CD14-positive monocyte (primary cell): Measurements from ENCODE around the gene CCDC68. TPM values are rescaled to one million over a fixed set of nuclear protein-coding genes. Genes with fewer than 3 reads are reported as not detected.

Experiments used
- DNase-seq, 3 donors: peaks; one replicate each; pipeline ENCODE4 v3.0.0-alpha.2; 2011 to 2022
- H2AFZ ChIP-seq: 2 replicates; pipeline ENCODE4 v1.6.0; 2012; ENCODE audit warnings: mild to moderate bottlenecking, low read depth, low read length, inconsistent platforms; ENCODE audit not compliant: insufficient read depth, poor library complexity, severe bottlenecking
- H3K27ac ChIP-seq, 2 donors: 1 replicate in 1 of 2; 2 replicates in 1 of 2; pipeline ENCODE4 v1.5.1; 2012 to 2013; ENCODE audit warnings: low read length in 2 of 2, control low read depth in 1 of 2, inconsistent platforms in 1 of 2, low read depth in 1 of 2, mild to moderate bottlenecking in 1 of 2
- H3K27me3 ChIP-seq, 2 donors: one replicate each; pipeline versions ENCODE4 v1.6.0 to v1.6.1; 2011 to 2013; ENCODE audit warnings: low read length in 2 of 2; ENCODE audit not compliant: control insufficient read depth in 2 of 2, insufficient read depth in 2 of 2
- H3K36me3 ChIP-seq, 2 donors: replicated peaks in 1 of 2; 1 replicate in 1 of 2; 2 replicates in 1 of 2; pipeline versions ENCODE4 v1.5.1 to v1.6.1; 2012 to 2013; ENCODE audit warnings: low read length in 2 of 2, control low read depth in 1 of 2, inconsistent platforms in 1 of 2, mild to moderate bottlenecking in 1 of 2; ENCODE audit not compliant: insufficient read depth in 2 of 2, control insufficient read depth in 1 of 2
- H3K4me1 ChIP-seq, 2 donors: 1 replicate in 1 of 2; 2 replicates in 1 of 2; pipeline versions ENCODE4 v1.5.1 to v1.6.1; 2012 to 2013; ENCODE audit warnings: low read length in 2 of 2, control low read depth in 1 of 2, inconsistent platforms in 1 of 2, mild to moderate bottlenecking in 1 of 2, moderate library complexity in 1 of 2; ENCODE audit not compliant: insufficient read depth in 2 of 2, control insufficient read depth in 1 of 2
- H3K4me2 ChIP-seq: replicated peaks from 2 replicates; pipeline ENCODE3; 2012; ENCODE audit warnings: low read length, moderate library complexity, mild to moderate bottlenecking; ENCODE audit not compliant: poor library complexity, severe bottlenecking; ENCODE audit errors: extremely low read depth
- H3K4me3 ChIP-seq, 3 experiments: fragments of 200-600 bp in 1 of 3; sonication (generic) in 1 of 3; replicated peaks in 1 of 3; 1 replicate in 2 of 3; 2 replicates in 1 of 3; pipeline ENCODE4 v1.5.1; 2011 to 2013; ENCODE audit warnings: low read length in 3 of 3, mild to moderate bottlenecking in 3 of 3, control low read depth in 2 of 3, low read depth in 2 of 3, inconsistent platforms in 1 of 3, moderate library complexity in 1 of 3
- H3K79me2 ChIP-seq: 2 replicates; pipeline ENCODE4 v1.6.0; 2012; ENCODE audit warnings: mild to moderate bottlenecking, control low read depth, inconsistent platforms, low read length, moderate library complexity; ENCODE audit not compliant: insufficient read depth
- H3K9ac ChIP-seq: 2 replicates; pipeline ENCODE4 v1.6.0; 2017; ENCODE audit warnings: low read length, mild to moderate bottlenecking; ENCODE audit not compliant: insufficient read depth, poor library complexity, severe bottlenecking
- H3K9me3 ChIP-seq, 2 donors: replicated peaks in 1 of 2; 1 replicate in 1 of 2; 2 replicates in 1 of 2; pipeline versions ENCODE4 v1.5.1 to v1.6.1; 2012 to 2013; ENCODE audit warnings: low read length in 2 of 2, control low read depth in 1 of 2; ENCODE audit not compliant: control insufficient read depth in 1 of 2, insufficient read depth in 1 of 2
- H4K20me1 ChIP-seq: 2 replicates; pipeline ENCODE4 v1.6.0; 2012; ENCODE audit warnings: mild to moderate bottlenecking, low read length, control low read depth, moderate library complexity; ENCODE audit not compliant: insufficient read depth
- H3K27ac Mint-ChIP-seq, 7 donors: one replicate each; pipeline ENCODE4 v1.8.0; 2020; ENCODE audit warnings: mild to moderate bottlenecking in 7 of 7, mixed read lengths in 7 of 7, moderate library complexity in 6 of 7, inconsistent platforms in 2 of 7
- H3K27me3 Mint-ChIP-seq, 3 donors: one replicate each; pipeline ENCODE4 v1.8.0; 2021 to 2022; ENCODE audit warnings: low read depth in 3 of 3, mild to moderate bottlenecking in 3 of 3, mixed read lengths in 3 of 3, moderate library complexity in 3 of 3, inconsistent platforms in 1 of 3
- H3K36me3 Mint-ChIP-seq, 2 donors: one replicate each; pipeline ENCODE4 v1.8.0; 2020; ENCODE audit warnings: mixed read lengths in 2 of 2, inconsistent platforms in 1 of 2, mild to moderate bottlenecking in 1 of 2
- H3K4me1 Mint-ChIP-seq: one replicate; pipeline ENCODE4 v1.8.0; 2020; ENCODE audit warnings: mild to moderate bottlenecking, mixed read lengths
- H3K4me3 Mint-ChIP-seq, 2 donors: one replicate each; pipeline ENCODE4 v1.8.0; 2020; ENCODE audit warnings: mild to moderate bottlenecking in 2 of 2, mixed read lengths in 2 of 2, moderate library complexity in 1 of 2
- H3K9me3 Mint-ChIP-seq, 7 donors: one replicate each; pipeline ENCODE4 v1.8.0; 2020 to 2022; ENCODE audit warnings: mixed read lengths in 7 of 7, mild to moderate bottlenecking in 6 of 7, moderate library complexity in 6 of 7, inconsistent platforms in 2 of 7
- CTCF ChIP-seq: fragments of 200-600 bp; IDR thresholded peaks from one replicate; pipeline ENCODE4 v1.8.0; 2022; ENCODE audit warnings: antibody characterized with exemption, mild to moderate bottlenecking
- WGBS: methylation state at CpG from one replicate; pipeline ENCODE4 v1.1.5; 2013; ENCODE audit warnings: missing lambda C conversion rate; ENCODE audit not compliant: insufficient coverage; 5-methylcytosine and 5-hydroxymethylcytosine counted together
- intact Hi-C, 2 donors: fragments of 100-400 bp; cut with micrococcal nuclease; formaldehyde crosslinking; loops; one replicate each; pipeline versions ENCODE4 v1.15.0 to v1.15.1; 2023
- polyA plus RNA-seq, 3 donors: library from polyadenylated mRNA; depleted of rRNA in 1 of 3; unstranded in 2 of 3; stranded (reverse) in 1 of 3; fragments of 300-500 nt in 2 of 3; fragments of >200 nt in 1 of 3; fragmentation: Illumina TruSeq in 2 of 3; gene quantifications; 1 replicate in 2 of 3; 2 replicates in 1 of 3; pipeline ENCODE4 v1.2.3, GENCODE V29; 2012 to 2021

Gene CCDC68
- polyA plus RNA-seq, 3 donors, result 0.09 to 0.15 TPM; not detected in 1

GRCh38 chr18:54962919-54963645 is 3.8 kb upstream of the CCDC68 start:
- H3K36me3 ChIP-seq, result no peaks in the 10 kb centered on the region
- H3K79me2 ChIP-seq, result no peaks in the 10 kb centered on the region
- peak overlapping the region in 1 of 2 donors; percentile 0 for H3K4me3 Mint-ChIP-seq
- peaks cover 47% of the 10 kb centered on the region for H3K4me1 Mint-ChIP-seq
- H3K9me3 Mint-ChIP-seq, result peaks cover 0 to 14% (median 10%) of the 10 kb centered on the region in 7 donors
- H3K4me3 ChIP-seq, result no peak overlapping the region
- peaks cover 8 to 12% of the 10 kb centered on the region in 2 donors for H3K9me3 ChIP-seq
- no peaks in the 10 kb centered on the region for H4K20me1 ChIP-seq
- TF ChIP-seq CTCF, result no peak
- H2AFZ ChIP-seq, result no peak overlapping the region
- peaks cover 21 to 23% (median 22%) of the 10 kb centered on the region in 3 donors for H3K27me3 Mint-ChIP-seq
- H3K4me2 ChIP-seq, result no peak overlapping the region
- 88% methylated on average over 3 of the region's 9 CpGs for WGBS
- H3K27ac Mint-ChIP-seq, result no peak overlapping the region
- H3K27ac ChIP-seq, result no peak overlapping the region
- H3K4me1 ChIP-seq, result peaks cover 37 to 42% of the 10 kb centered on the region in 2 donors
- no peak for DNase-seq
- peaks cover 0 to 6% of the 10 kb centered on the region in 2 donors for H3K36me3 Mint-ChIP-seq
- intact Hi-C loops, result no loop called here
- no peak overlapping the region for H3K9ac ChIP-seq
- peaks cover 22 to 23% of the 10 kb centered on the region in 2 donors for H3K27me3 ChIP-seq

- Histone ChIP-seq H3K4me3 (no peak overlapping the region), H3K27me3 (peaks cover 27 to 31% of the 10 kb centered on the region in 2 donors), H3K79me2 (no peaks in the 10 kb centered on the region), H3K4me2 (no peak overlapping the region), H3K9me3 (peaks cover 0 to 8% of the 10 kb centered on the region in 2 donors), H3K36me3 (no peaks in the 10 kb centered on the region), H3K4me1 (peaks cover 37 to 42% of the 10 kb centered on the region in 2 donors), H4K20me1 (no peaks in the 10 kb centered on the region), H2AFZ (no peak overlapping the region), H3K27ac (no peak overlapping the region), H3K9ac (no peak overlapping the region)
- DNase-seq, result no peak
- H3K27me3 Mint-ChIP-seq, result peaks cover 27 to 32% (median 28%) of the 10 kb centered on the region in 3 donors
- peaks cover 47% of the 10 kb centered on the region for H3K4me1 Mint-ChIP-seq
- H3K36me3 Mint-ChIP-seq, result peaks cover 0 to 6% of the 10 kb centered on the region in 2 donors
- H3K9me3 Mint-ChIP-seq, result peaks cover 0 to 10% (median 5%) of the 10 kb centered on the region in 7 donors
- H3K4me3 Mint-ChIP-seq, result no peak overlapping the region
- intact Hi-C loops, result no loop called here
- 100% methylated on average over 1 of the region's 4 CpGs for WGBS
- peak overlapping the region in 1 of 7 donors; percentile 12 for H3K27ac Mint-ChIP-seq
- TF ChIP-seq CTCF, result no peak
Measured at GRCh38 chr18:54961868-54962267, 2.6 kb upstream of the CCDC68 start.
